Endometrium (tissue), 2 donors: ENCODE results near the gene PIGP.
"Not testable (repeated sequence)": the region's sequence is repeated elsewhere in the genome, so short reads cannot be mapped to it uniquely, and the experiment has no call there.

ENCODE experiments used
- FAIRE-seq: peaks from 2 replicates; lab custom pipeline; 2012; peaks lifted over from hg19 to GRCh38; lab: Jason Lieb, UNC
- donor health status: control.
- donor health status: control.

The PIGP gene

GRCh38 chr21:37075214-37075770 lies 2.4 kb upstream of the PIGP start:
- FAIRE-seq: no peak

GRCh38 chr21:37074546-37074945 lies 1.7 kb upstream of the PIGP start:
- no peak for FAIRE-seq

- no peak for FAIRE-seq
Measured at GRCh38 chr21:37074197-37074510, 1.3 kb upstream of the PIGP start.

- no peak for FAIRE-seq
Measured at GRCh38 chr21:37073417-37074196, 736 bp upstream of the PIGP start.

- FAIRE-seq: no peak
Measured at GRCh38 chr21:37072274-37072987, 440 bp downstream of the PIGP start.

- no peak for FAIRE-seq
Measured at GRCh38 chr21:37071561-37072273, 1.2 kb downstream of the PIGP start.

- FAIRE-seq: no peak
Measured at GRCh38 chr21:37065561-37066177, 7.2 kb downstream of the PIGP start.

GRCh38 chr21:37064841-37065240 lies 8.0 kb downstream of the PIGP start:
- FAIRE-seq: no peak

GRCh38 chr21:37063433-37063832 lies 9.4 kb downstream of the PIGP start:
- FAIRE-seq: no peak

- no peak for FAIRE-seq
Measured at GRCh38 chr21:37062593-37062935, 10.3 kb downstream of the PIGP start.

GRCh38 chr21:37061926-37062592 lies 10.8 kb downstream of the PIGP start:
- no peak for FAIRE-seq

GRCh38 chr21:37060296-37060695 lies 12.6 kb downstream of the PIGP start:
- FAIRE-seq: no peak

GRCh38 chr21:37059181-37059580 lies 13.7 kb downstream of the PIGP start:
- no peak for FAIRE-seq

- no peak for FAIRE-seq
Measured at GRCh38 chr21:37058261-37058660, 14.6 kb downstream of the PIGP start.

GRCh38 chr21:37057614-37058013 lies 15.3 kb downstream of the PIGP start:
- no peak for FAIRE-seq

GRCh38 chr21:37055271-37055855 lies 17.5 kb downstream of the PIGP start:
- no peak for FAIRE-seq

GRCh38 chr21:37049741-37050140 lies 23.1 kb downstream of the PIGP start:
- not testable (repeated sequence) for FAIRE-seq

- FAIRE-seq: no peak
Measured at GRCh38 chr21:37047079-37047478, 25.8 kb downstream of the PIGP start.

GRCh38 chr21:37045556-37045955 lies 27.3 kb downstream of the PIGP start:
- no peak for FAIRE-seq

- FAIRE-seq: no peak
Measured at GRCh38 chr21:37045149-37045548, 27.7 kb downstream of the PIGP start.

GRCh38 chr21:37044643-37045042 lies 28.2 kb downstream of the PIGP start:
- FAIRE-seq: no peak

GRCh38 chr21:37043818-37044217 lies 29.1 kb downstream of the PIGP start:
- FAIRE-seq: no peak
